K562 (cell line): Measurements from ENCODE around the gene CKLF. TPM values are rescaled to one million over a fixed set of nuclear protein-coding genes. Genes with fewer than 3 reads are reported as not detected.
A peak's percentile ranks its signal among the peaks of the same experiment; 100 is the strongest.

ENCODE experiments used
- ATAC-seq: fragments of 200-7000 bp; cut with Tn5 transposase; 3 replicates; pipeline ENCODE4 v1.9.1; 2020; ENCODE audit warnings: moderate library complexity
- BruUV-seq: library from RNA; stranded (reverse); fragments of 400-500 nt; replicated peaks from 2 replicates; lab custom pipeline; 2021; lab: Mats Ljungman, UMichigan
- CTCF ChIA-PET: fragments of 300-600 bp; formaldehyde crosslinking; extraction: SDS; loops from one replicate; lab custom pipeline; 2021; ENCODE audit warnings: low intra/inter-chr PET ratio; lab: Yijun Ruan, JAX
- POLR2A ChIA-PET: fragments of 300-600, 350-650 bp; sonication (Branson Sonifier 250); formaldehyde crosslinking; extraction: SDS; loops from one replicate; lab custom pipeline; 2021; ENCODE audit warnings: antibody characterized with exemption, inconsistent platforms; lab: Yijun Ruan, JAX
- DNase-seq, 4 experiments: peaks; one replicate each; pipeline versions ENCODE4 v3.0.0 to v3.0.0-alpha.2; 2011 to 2018; ENCODE audit warnings: low spot score in 3 of 4, mixed read lengths in 3 of 4; ENCODE audit errors: extremely low read depth in 1 of 4
- FAIRE-seq: peaks from 2 replicates; lab custom pipeline; 2011; peaks lifted over from hg19 to GRCh38; lab: Jason Lieb, UNC
- H2AFZ ChIP-seq: 2 replicates; pipeline ENCODE4 v1.6.0; 2011; ENCODE audit warnings: low read depth, low read length, control low read depth, inconsistent platforms
- H3K27ac ChIP-seq: fragments of 200-600 bp; 3 replicates; pipeline ENCODE4 v1.8.0; 2011; ENCODE audit warnings: low read depth, mild to moderate bottlenecking, control low read depth, inconsistent platforms, low read length, moderate library complexity, mixed read lengths; ENCODE audit errors: extremely low read depth
- H3K27me3 ChIP-seq, 2 experiments: fragments of 300-600 bp in 1 of 2; 2 replicates in 1 of 2; 3 replicates in 1 of 2; pipeline versions ENCODE4 v1.6.0 to v1.8.0; 2011; ENCODE audit warnings: inconsistent platforms in 2 of 2, low read length in 2 of 2, mild to moderate bottlenecking in 1 of 2, mixed read lengths in 1 of 2, moderate library complexity in 1 of 2; ENCODE audit not compliant: control insufficient read depth in 2 of 2, insufficient read depth in 2 of 2
- H3K36me3 ChIP-seq: fragments of 300-600 bp; 3 replicates; pipeline ENCODE4 v1.8.0; 2011; ENCODE audit warnings: mild to moderate bottlenecking, low read length, inconsistent platforms; ENCODE audit not compliant: control insufficient read depth, insufficient read depth
- H3K4me1 ChIP-seq, 2 experiments: fragments of 200-600 bp in 1 of 2; replicated peaks in 1 of 2; 2 replicates in 1 of 2; 3 replicates in 1 of 2; pipeline versions ENCODE4 v1.5.1 to v1.8.0; 2011; ENCODE audit warnings: inconsistent platforms in 2 of 2, low read length in 2 of 2, mild to moderate bottlenecking in 1 of 2, mixed read lengths in 1 of 2, moderate library complexity in 1 of 2; ENCODE audit not compliant: control insufficient read depth in 2 of 2, insufficient read depth in 2 of 2
- H3K4me2 ChIP-seq: 2 replicates; pipeline ENCODE4 v1.6.1; 2011; ENCODE audit warnings: low read length, control low read depth, inconsistent platforms, mixed read lengths; ENCODE audit not compliant: insufficient read depth
- H3K4me3 ChIP-seq: fragments of 200-600 bp; sonication (generic), shearing (Covaris generic); 2 replicates; pipeline ENCODE4 v1.5.1; 2016; ENCODE audit warnings: control low read depth, inconsistent platforms
- H3K79me2 ChIP-seq: fragments of 200-600 bp; 3 replicates; pipeline ENCODE4 v1.8.0; 2011; ENCODE audit warnings: low read length, inconsistent platforms; ENCODE audit not compliant: control insufficient read depth, insufficient read depth
- H3K9ac ChIP-seq, 2 experiments: 2 replicates each; pipeline versions ENCODE4 v1.6.0 to v1.6.1; 2011; ENCODE audit warnings: low read depth in 2 of 2, low read length in 2 of 2, control low read depth in 1 of 2, inconsistent platforms in 1 of 2, mild to moderate bottlenecking in 1 of 2, mixed read lengths in 1 of 2; ENCODE audit not compliant: insufficient read depth in 1 of 2
- H3K9me1 ChIP-seq: one replicate; pipeline ENCODE4 v1.6.0; 2011; ENCODE audit warnings: inconsistent platforms, mild to moderate bottlenecking, low read length, moderate library complexity; ENCODE audit not compliant: control insufficient read depth, insufficient read depth
- H3K9me3 ChIP-seq: replicated peaks from 2 replicates; pipeline ENCODE4 v1.5.1; 2011; ENCODE audit warnings: low read depth, low read length, inconsistent platforms; ENCODE audit not compliant: control insufficient read depth, insufficient read depth
- H4K20me1 ChIP-seq: replicated peaks from 2 replicates; pipeline ENCODE4 v1.6.1; 2011; ENCODE audit warnings: low read length, inconsistent platforms, mixed read lengths; ENCODE audit not compliant: control insufficient read depth, insufficient read depth
- BHLHE40 ChIP-seq: IDR thresholded peaks from 2 replicates; pipeline ENCODE4 v1.6.1; 2011; ENCODE audit warnings: low read length, improper control_type of control experiment
- ETS1 ChIP-seq: conservative IDR thresholded peaks from 2 replicates; pipeline ENCODE4 v1.6.1; 2011; ENCODE audit warnings: low read depth, mild to moderate bottlenecking, low read length; ENCODE audit not compliant: control insufficient read depth
- FOXP1 ChIP-seq: sonication (generic); formaldehyde crosslinking; IDR thresholded peaks from 2 replicates; pipeline ENCODE4 v1.8.0; 2022; ENCODE audit warnings: mild to moderate bottlenecking, missing genetic modification reagents
- GTF3C2 ChIP-seq: IDR thresholded peaks from 3 replicates; pipeline ENCODE4 v1.6.1; 2011; ENCODE audit warnings: borderline replicate concordance, mild to moderate bottlenecking, moderate library complexity; ENCODE audit not compliant: insufficient read length; ENCODE audit errors: extremely low read depth
- HINFP ChIP-seq: fragments of 450-650 bp; conservative IDR thresholded peaks from 2 replicates; pipeline ENCODE4 v1.6.1; 2016; ENCODE audit warnings: missing genetic modification characterization, low read depth, mild to moderate bottlenecking, control low read depth, missing compliant biosample characterization
- MTA2 ChIP-seq: fragments of 450-650 bp; IDR thresholded peaks from 2 replicates; pipeline ENCODE4 v1.6.1; 2016; ENCODE audit warnings: low read depth
- RBM17 ChIP-seq: fragments of 200-400 bp; formaldehyde crosslinking; IDR thresholded peaks from 2 replicates; pipeline ENCODE4 v1.6.1; 2017; ENCODE audit warnings: low read depth, mild to moderate bottlenecking, low read length, borderline replicate concordance
- SMARCE1 ChIP-seq: fragments of 450-650 bp; IDR thresholded peaks from 2 replicates; pipeline ENCODE4 v1.7.1; 2016; ENCODE audit warnings: mild to moderate bottlenecking
- ZBTB17 ChIP-seq: fragments of 450-650 bp; formaldehyde crosslinking; IDR thresholded peaks from 2 replicates; pipeline ENCODE4 v1.4.0; 2020; ENCODE audit warnings: mild to moderate bottlenecking
- WGBS: fragments of 100-300 bp; shearing (Covaris generic); methylation state at CpG from one replicate; pipeline ENCODE4 v1.1.6; 2016; ENCODE audit warnings: low coverage, mixed read lengths; ENCODE audit not compliant: insufficient coverage; ENCODE audit errors: missing lambda C conversion rate; 5-methylcytosine and 5-hydroxymethylcytosine counted together
- in situ Hi-C: fragments of 300-500 bp; cut with MboI; formaldehyde crosslinking; loops from 4 replicates; pipeline ENCODE4 v1.15.0; 2018; ENCODE audit warnings: inconsistent platforms, mixed read lengths
- intact Hi-C: fragments of 100-400 bp; cut with micrococcal nuclease; formaldehyde crosslinking; loops from 2 replicates; pipeline ENCODE4 v1.14.2; 2022
- polyA plus RNA-seq, 8 experiments: library from polyadenylated mRNA; depleted of rRNA in 4 of 8; stranded (reverse) in 5 of 8; unstranded in 3 of 8; fragments of >200 nt; fragmentation: Nextera tagmentation in 2 of 8; fragmentation: Illumina TruSeq in 1 of 8; extraction: Ambion mirVana in 2 of 8; extraction: Trizol in 1 of 8; gene quantifications; 2 replicates each; pipeline versions ENCODE4 v1.2.1 to v1.2.3, GENCODE V29; 2011 to 2014; ENCODE audit warnings: inconsistent platforms in 1 of 8, missing spikeins in 1 of 8
- total RNA-seq, 7 experiments: library from RNA; depleted of rRNA in 6 of 7; stranded (reverse); fragments of >200 nt in 6 of 7; fragmentation: Illumina TruSeq in 2 of 7; extraction: Trizol in 2 of 7; gene quantifications; 2 replicates each; pipeline versions ENCODE4 v1.2.1 to v1.2.3, GENCODE V29; 2011 to 2021; ENCODE audit warnings: low replicate concordance in 1 of 7
- TF ChIP-seq, protein P1 (sequence below): fragments of 250-450 bp; sonication (Bioruptor Pico); IDR thresholded peaks from 2 replicates; pipeline ENCODE4 v1.4.0; 2020; ENCODE audit warnings: mild to moderate bottlenecking, moderate library complexity, borderline replicate concordance

The CKLF gene
- total and polyA plus RNA-seq, 9 of the 15 experiments (the other 6 are each of a cell fraction or from before 2014, with no cell fraction given), result 84.8 to 322 (median 118) TPM

GRCh38 chr16:66515596-66516508 lies 36.5 kb upstream of the CKLF start (continued):
- TF ChIP-seq GTF3C2 (no peak), RBM17 (no peak)
- TF ChIP-seq, all 486 proteins: peak for 13

DNA sequence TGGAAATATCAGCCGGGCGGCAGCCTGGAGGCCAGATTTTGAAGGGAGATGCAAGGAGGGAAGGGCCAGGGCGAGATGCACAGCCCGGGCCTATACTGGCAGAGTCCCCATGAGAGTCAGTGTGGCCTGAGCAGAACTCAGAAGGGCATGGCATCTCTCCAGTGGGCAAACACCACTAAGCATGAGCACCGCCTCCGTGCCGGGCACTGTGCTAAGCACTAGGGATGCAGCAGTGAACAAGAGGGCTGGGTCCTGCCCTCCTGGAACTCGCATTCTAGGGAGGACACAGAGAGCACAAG lies 35.9 kb upstream of the CKLF start:
- no peak for ATAC-seq
- Histone ChIP-seq H3K36me3 (no peaks in the 10 kb centered on the region; the same call in 2 of the 3 replicates), H3K9ac (peak overlapping the region; percentile 40 to 73; a peak in 3 of 4 replicates), H3K9me1 (no peaks in the 10 kb centered on the region), H3K9me3 (no peaks in the 10 kb centered on the region), H3K4me2 (no peak overlapping the region; the same call in 1 of the 2 replicates), H3K4me1 (peaks cover 31 to 35% of the 10 kb centered on the region in 2 experiments), H4K20me1 (no peaks in the 10 kb centered on the region), H3K27me3 (no peaks in the 10 kb centered on the region), H2AFZ (peak overlapping the region; percentile 95), H3K79me2 (no peaks in the 10 kb centered on the region), H3K4me3 (no peak overlapping the region), H3K27ac (peak overlapping the region; percentile 65)
- in situ Hi-C loops, result no loop called here
- WGBS, result 36% methylated on average over 7 of the region's 8 CpGs
- no TSS peak for BruUV-seq
- CTCF ChIA-PET, result interaction anchor here (0.9 kb wide), 1 partner anchor 35 kb away, joined by 3 read pairs; no protein-coding TSS in a partner anchor
- POLR2A ChIA-PET, result no interaction called here
- intact Hi-C loops, result loop anchor here (1.0 to 2.0 kb wide), 3 partner anchors 34 to 110 kb away; partner anchors contain the start of gene TK2
- DNase-seq, result no peak
- no peak for FAIRE-seq
- no peak for TF ChIP-seq MTA2
- no peak for TF ChIP-seq ETS1
- TF ChIP-seq BHLHE40, result no peak
- no peak for TF ChIP-seq SMARCE1
- TF ChIP-seq ZBTB17 (CRISPR knock-in tag), result no peak
- TF ChIP-seq, protein P1, sequence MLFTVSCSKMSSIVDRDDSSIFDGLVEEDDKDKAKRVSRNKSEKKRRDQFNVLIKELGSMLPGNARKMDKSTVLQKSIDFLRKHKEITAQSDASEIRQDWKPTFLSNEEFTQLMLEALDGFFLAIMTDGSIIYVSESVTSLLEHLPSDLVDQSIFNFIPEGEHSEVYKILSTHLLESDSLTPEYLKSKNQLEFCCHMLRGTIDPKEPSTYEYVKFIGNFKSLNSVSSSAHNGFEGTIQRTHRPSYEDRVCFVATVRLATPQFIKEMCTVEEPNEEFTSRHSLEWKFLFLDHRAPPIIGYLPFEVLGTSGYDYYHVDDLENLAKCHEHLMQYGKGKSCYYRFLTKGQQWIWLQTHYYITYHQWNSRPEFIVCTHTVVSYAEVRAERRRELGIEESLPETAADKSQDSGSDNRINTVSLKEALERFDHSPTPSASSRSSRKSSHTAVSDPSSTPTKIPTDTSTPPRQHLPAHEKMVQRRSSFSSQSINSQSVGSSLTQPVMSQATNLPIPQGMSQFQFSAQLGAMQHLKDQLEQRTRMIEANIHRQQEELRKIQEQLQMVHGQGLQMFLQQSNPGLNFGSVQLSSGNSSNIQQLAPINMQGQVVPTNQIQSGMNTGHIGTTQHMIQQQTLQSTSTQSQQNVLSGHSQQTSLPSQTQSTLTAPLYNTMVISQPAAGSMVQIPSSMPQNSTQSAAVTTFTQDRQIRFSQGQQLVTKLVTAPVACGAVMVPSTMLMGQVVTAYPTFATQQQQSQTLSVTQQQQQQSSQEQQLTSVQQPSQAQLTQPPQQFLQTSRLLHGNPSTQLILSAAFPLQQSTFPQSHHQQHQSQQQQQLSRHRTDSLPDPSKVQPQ (CRISPR knock-in tag), result no peak
- no peak for TF ChIP-seq HINFP (tag)
- TF ChIP-seq FOXP1 (CRISPR knock-in tag), result no peak
